GM23338 (cell line): Measurements from ENCODE around the gene COPS6. TPM values are rescaled to one million over a fixed set of nuclear protein-coding genes. Genes with fewer than 3 reads are reported as not detected.

Source experiments
- ATAC-seq: fragments of 200-7000 bp; cut with Tn5 transposase; 3 replicates; pipeline ENCODE4 v1.9.1; 2020
- DNase-seq: peaks from one replicate; pipeline ENCODE4 v3.0.0-alpha.2; 2015; ENCODE audit warnings: low spot score
- H2AFZ ChIP-seq: fragments of 200-600 bp; sonication (generic); 2 replicates; pipeline ENCODE4 v1.8.0; 2016; ENCODE audit warnings: antibody characterized with exemption, mild to moderate bottlenecking, moderate library complexity
- H3F3A ChIP-seq: fragments of 200-600 bp; sonication (generic); replicated peaks from 2 replicates; pipeline ENCODE4 v1.8.0; 2017; ENCODE audit warnings: antibody characterized with exemption, mixed run types, low read depth
- H3K27ac ChIP-seq: fragments of 200-600 bp; sonication (generic); 2 replicates; pipeline ENCODE4 v1.6.1; 2016; ENCODE audit warnings: low read depth
- H3K27me3 ChIP-seq: fragments of 200-600 bp; sonication (generic); 2 replicates; pipeline ENCODE4 v1.8.0; 2016; ENCODE audit warnings: mild to moderate bottlenecking, mixed run types, moderate library complexity; ENCODE audit not compliant: insufficient read depth
- H3K36me3 ChIP-seq: fragments of 200-600 bp; sonication (generic); 2 replicates; pipeline ENCODE4 v1.8.0; 2016; ENCODE audit warnings: mild to moderate bottlenecking; ENCODE audit not compliant: insufficient read depth
- H3K4me1 ChIP-seq: fragments of 200-600 bp; sonication (generic); 2 replicates; pipeline ENCODE4 v1.8.0; 2016; ENCODE audit warnings: mild to moderate bottlenecking, moderate library complexity; ENCODE audit not compliant: insufficient read depth
- H3K4me2 ChIP-seq: fragments of 200-600 bp; sonication (generic); 2 replicates; pipeline ENCODE4 v1.7.1; 2017; ENCODE audit warnings: mixed run types
- H3K4me3 ChIP-seq: fragments of 200-600 bp; sonication (generic); 2 replicates; pipeline ENCODE4 v1.6.1; 2016; ENCODE audit warnings: mixed run types
- H3K79me2 ChIP-seq: fragments of 200-600 bp; sonication (generic); replicated peaks from 2 replicates; pipeline ENCODE4 v1.8.0; 2017; ENCODE audit warnings: mild to moderate bottlenecking; ENCODE audit not compliant: insufficient read depth
- H3K9me2 ChIP-seq: fragments of 200-600 bp; sonication (generic); 2 replicates; pipeline ENCODE4 v1.8.0; 2017; ENCODE audit not compliant: insufficient read depth
- H4K20me1 ChIP-seq: fragments of 200-600 bp; sonication (generic); replicated peaks from 2 replicates; pipeline ENCODE4 v1.8.0; 2017; ENCODE audit warnings: mild to moderate bottlenecking; ENCODE audit not compliant: insufficient read depth
- H3K27ac Mint-ChIP-seq: 2 replicates; pipeline ENCODE4 v1.8.0; 2020; ENCODE audit warnings: inconsistent platforms, mild to moderate bottlenecking, moderate library complexity, mixed read lengths
- H3K27me3 Mint-ChIP-seq: 3 replicates; pipeline ENCODE4 v1.8.0; 2022; ENCODE audit warnings: low read depth, mild to moderate bottlenecking, moderate library complexity, mixed read lengths, inconsistent platforms; ENCODE audit not compliant: insufficient read depth, poor library complexity
- H3K36me3 Mint-ChIP-seq: 3 replicates; pipeline ENCODE4 v1.8.0; 2021; ENCODE audit warnings: low read depth, mild to moderate bottlenecking, inconsistent platforms, moderate library complexity, mixed read lengths
- H3K4me1 Mint-ChIP-seq: 3 replicates; pipeline ENCODE4 v1.8.0; 2020; ENCODE audit warnings: mild to moderate bottlenecking, inconsistent platforms, mixed read lengths
- H3K4me3 Mint-ChIP-seq: 3 replicates; pipeline ENCODE4 v1.8.0; 2021; ENCODE audit warnings: moderate library complexity, mild to moderate bottlenecking, inconsistent platforms, mixed read lengths
- H3K9me3 Mint-ChIP-seq: 3 replicates; pipeline ENCODE4 v1.8.0; 2020; ENCODE audit warnings: moderate library complexity, mild to moderate bottlenecking, inconsistent platforms, mixed read lengths
- CREB1 ChIP-seq: fragments of 250-450 bp; sonication (Bioruptor Pico); IDR thresholded peaks from 2 replicates; pipeline ENCODE4 v1.5.0; 2020; ENCODE audit warnings: low read depth, mild to moderate bottlenecking, moderate library complexity
- ETS1 ChIP-seq: IDR thresholded peaks from 2 replicates; pipeline ENCODE4 v1.6.1; 2016; ENCODE audit warnings: antibody characterized with exemption
- EZH2 ChIP-seq: fragments of 200-600 bp; sonication (generic); IDR thresholded peaks from one replicate; pipeline ENCODE4 v1.8.0; 2017; ENCODE audit warnings: antibody characterized with exemption, mild to moderate bottlenecking, low read depth; ENCODE audit not compliant: unreplicated experiment
- EZH2phosphoT487 ChIP-seq: fragments of 200-600 bp; sonication (generic); IDR thresholded peaks from one replicate; pipeline ENCODE4 v1.8.1; 2018; ENCODE audit warnings: antibody characterized with exemption; ENCODE audit not compliant: unreplicated experiment
- NANOG ChIP-seq: IDR thresholded peaks from 2 replicates; pipeline ENCODE4 v1.6.1; 2016; ENCODE audit warnings: antibody characterized with exemption, borderline replicate concordance
- POLR2AphosphoS5 ChIP-seq: IDR thresholded peaks from 2 replicates; pipeline ENCODE4 v1.6.1; 2016; ENCODE audit warnings: antibody characterized with exemption, low read depth
- ZNF462 ChIP-seq: fragments of 250-450 bp; sonication (Bioruptor Pico); IDR thresholded peaks from 2 replicates; pipeline ENCODE4 v1.5.0; 2020; ENCODE audit warnings: mild to moderate bottlenecking, moderate library complexity
- polyA plus RNA-seq: library from polyadenylated mRNA; unstranded; fragments of >200 nt; fragmentation: Nextera tagmentation; extraction: Ambion mirVana; gene quantifications from 2 replicates; pipeline ENCODE4 v1.2.1, GENCODE V29; 2016
- total RNA-seq: library from RNA; depleted of rRNA; stranded (reverse); fragments of >200 nt; shearing (Covaris generic); gene quantifications from 2 replicates; pipeline ENCODE4 v1.2.3, GENCODE V29; 2014

Gene COPS6
- total and polyA plus RNA-seq, 2 experiments from 2014 or later: 89.8 to 198 TPM

GRCh38 chr7:100081535-100082102 is 7.2 kb upstream of the COPS6 start, which contains the start of gene ZNF3 (continued):
- TF ChIP-seq ZNF462 (CRISPR knock-in tag) (no peak), EZH2 (no peak)

- Histone ChIP-seq H3K36me3 (peaks cover 19% of the 10 kb centered on the region), H3K27me3 (no peaks in the 10 kb centered on the region), H3K4me2 (peak overlapping the region; percentile 37), H3K4me1 (peaks cover 15% of the 10 kb centered on the region), H3K4me3 (peak overlapping the region; percentile 94; the same call in 1 of the 2 replicates), H3K79me2 (peaks cover 33% of the 10 kb centered on the region), H3K9me2 (no peaks in the 10 kb centered on the region), H4K20me1 (peaks cover 20% of the 10 kb centered on the region), H2AFZ (no peak overlapping the region), H3F3A (peaks cover 20% of the 10 kb centered on the region), H3K27ac (peak overlapping the region; percentile 62)
- Mint-ChIP-seq H3K4me1 (peaks cover 23% of the 10 kb centered on the region), H3K9me3 (peaks cover 9% of the 10 kb centered on the region; the same call in 2 of the 3 replicates), H3K4me3 (peak overlapping the region; percentile 95), H3K27ac (peak overlapping the region; percentile 95), H3K27me3 (peaks cover 16% of the 10 kb centered on the region), H3K36me3 (peaks cover 30% of the 10 kb centered on the region)
- no peak for DNase-seq
- peak; percentile 9 for ATAC-seq
- TF ChIP-seq CREB1 (CRISPR knock-in tag) (no peak), EZH2phosphoT487 (no peak), NANOG (no peak), POLR2AphosphoS5 (no peak), ZNF462 (CRISPR knock-in tag) (no peak), ETS1 (no peak)
These were observed 5.8 kb upstream of the COPS6 start for GRCh38 chr7:100082978-100083377.
